HFF-Myc (cell line): ENCODE results near the gene PIGR.

Experiments used
- DNase-seq: peaks from one replicate; pipeline ENCODE4 v3.0.0-alpha.2; 2011; ENCODE audit warnings: low read depth; ENCODE audit errors: extremely low read depth
- H3K4me3 ChIP-seq: replicated peaks from 2 replicates; pipeline ENCODE4 v1.5.1; 2011; ENCODE audit warnings: low read depth, mild to moderate bottlenecking, control low read depth, low read length
- CTCF ChIP-seq: IDR thresholded peaks from 2 replicates; pipeline ENCODE4 v1.5.1; 2012; ENCODE audit warnings: mild to moderate bottlenecking, low read depth, low read length, control low read depth; ENCODE audit errors: missing control alignments

PIGR gene

GRCh38 chr1:206904423-206905142, 41.7 kb downstream of the PIGR start:
- DNase-seq, result no peak
- no peak for TF ChIP-seq CTCF
- no peak overlapping the region for H3K4me3 ChIP-seq

GRCh38 chr1:206903687-206904086, 42.6 kb downstream of the PIGR start:
- no peak overlapping the region for H3K4me3 ChIP-seq
- DNase-seq, result no peak
- TF ChIP-seq CTCF, result no peak

GRCh38 chr1:206902702-206903101, 43.6 kb downstream of the PIGR start:
- DNase-seq, result no peak
- no peak for TF ChIP-seq CTCF
- H3K4me3 ChIP-seq, result no peak overlapping the region

- no peak for TF ChIP-seq CTCF
- no peak overlapping the region for H3K4me3 ChIP-seq
- no peak for DNase-seq
These were observed 44.3 kb downstream of the PIGR start for GRCh38 chr1:206901944-206902343.

GRCh38 chr1:206900149-206900548, 46.1 kb downstream of the PIGR start:
- no peak for TF ChIP-seq CTCF
- no peak overlapping the region for H3K4me3 ChIP-seq
- no peak for DNase-seq

- DNase-seq, result no peak
- TF ChIP-seq CTCF, result no peak
- no peak overlapping the region for H3K4me3 ChIP-seq
These were observed 46.5 kb downstream of the PIGR start for GRCh38 chr1:206899717-206900116.
